Adipocyte (in vitro differentiated cells): ENCODE data around the gene CPT1A.

ENCODE experiments used
- DNase-seq: peaks from one replicate; pipeline ENCODE4 v3.0.0-alpha.2; 2015; ENCODE audit warnings: low read depth
- H3K27me3 ChIP-seq: replicated peaks from 2 replicates; pipeline ENCODE4 v1.7.0; 2013; ENCODE audit warnings: mild to moderate bottlenecking, low read length, moderate library complexity; ENCODE audit not compliant: control insufficient read depth, insufficient read depth
- H3K36me3 ChIP-seq: 2 replicates; pipeline ENCODE4 v1.7.0; 2013; ENCODE audit warnings: low read length, mild to moderate bottlenecking, moderate library complexity; ENCODE audit not compliant: control insufficient read depth, insufficient read depth, severe bottlenecking
- H3K4me1 ChIP-seq: 2 replicates; pipeline ENCODE4 v1.7.0; 2013; ENCODE audit warnings: mild to moderate bottlenecking, low read length, moderate library complexity; ENCODE audit not compliant: control insufficient read depth, insufficient read depth
- H3K4me3 ChIP-seq: 2 replicates; pipeline ENCODE4 v1.7.0; 2013; ENCODE audit warnings: mild to moderate bottlenecking, low read length, moderate library complexity
- H3K9ac ChIP-seq: 2 replicates; pipeline ENCODE4 v1.7.0; 2013; ENCODE audit warnings: mild to moderate bottlenecking, low read length, moderate library complexity
- H3K9me3 ChIP-seq: 2 replicates; pipeline ENCODE4 v1.7.0; 2013; ENCODE audit warnings: mild to moderate bottlenecking, low read length, moderate library complexity; ENCODE audit not compliant: control insufficient read depth

Gene CPT1A

DNA sequence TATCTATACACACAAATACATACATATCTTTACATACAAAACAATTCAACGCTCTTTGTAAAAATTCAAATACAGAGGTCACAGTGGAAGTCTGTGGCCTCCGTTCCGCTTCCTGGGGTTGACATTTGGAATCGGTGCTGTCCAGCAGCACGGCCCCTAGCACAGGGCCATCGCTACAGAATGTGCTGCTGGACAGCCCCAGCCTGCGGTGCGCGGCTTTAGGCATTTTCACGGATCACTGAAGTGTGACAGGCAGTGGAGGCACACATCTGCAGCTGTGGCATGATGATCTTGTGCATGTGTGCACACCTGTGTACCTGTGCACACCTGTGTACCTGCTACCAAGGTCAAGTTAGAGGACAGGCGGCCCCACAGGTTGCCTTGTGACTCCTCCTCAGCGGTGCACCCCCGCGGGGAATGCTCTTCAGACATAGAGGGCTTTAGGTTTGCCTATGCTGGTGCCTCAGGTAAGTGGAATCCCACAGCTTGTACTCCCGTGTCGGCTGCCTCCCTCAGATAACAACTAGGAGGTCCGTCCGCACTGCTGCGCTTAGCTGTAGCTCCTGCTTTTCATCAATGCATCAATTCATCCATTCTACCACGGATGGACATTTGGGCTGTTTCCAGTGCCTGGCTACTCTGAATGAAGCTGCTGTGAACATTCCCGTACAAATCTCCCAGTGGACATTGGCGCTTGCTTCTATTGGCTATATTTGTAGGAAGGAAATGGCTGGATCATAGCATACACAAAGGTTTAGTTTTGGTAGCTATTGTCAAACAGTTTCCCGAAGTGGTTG lies 127.5 kb downstream of the CPT1A start:
- H3K27me3 ChIP-seq, result peaks cover 84% of the 10 kb centered on the region
- no peak overlapping the region for H3K9ac ChIP-seq
- H3K4me3 ChIP-seq, result no peak overlapping the region
- H3K36me3 ChIP-seq, result no peaks in the 10 kb centered on the region
- DNase-seq, result no peak
- no peaks in the 10 kb centered on the region for H3K4me1 ChIP-seq
- H3K9me3 ChIP-seq, result peaks cover 28% of the 10 kb centered on the region

DNA sequence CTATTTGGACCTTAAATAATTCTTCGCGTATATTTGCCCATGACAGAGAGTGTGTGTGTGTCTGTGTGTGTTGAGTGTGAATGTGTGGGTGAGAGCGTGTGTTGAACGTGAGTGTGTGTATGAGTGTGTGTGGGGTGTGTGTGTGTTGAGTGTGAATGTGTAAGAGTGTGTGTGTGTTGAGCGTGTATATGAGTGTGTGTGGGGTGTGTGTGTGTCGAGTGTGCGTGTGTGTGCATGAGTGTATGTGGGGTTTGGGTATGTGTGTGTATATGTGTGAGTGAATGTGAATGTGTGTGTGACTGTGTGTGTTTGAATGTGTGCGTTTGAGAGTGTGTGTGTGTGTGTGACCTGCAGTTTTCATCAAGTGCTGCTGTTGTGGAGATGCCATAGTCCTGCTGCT lies 130.6 kb downstream of the CPT1A start:
- no peaks in the 10 kb centered on the region for H3K4me1 ChIP-seq
- H3K9me3 ChIP-seq, result peaks cover 3% of the 10 kb centered on the region
- H3K9ac ChIP-seq, result no peak overlapping the region
- no peak overlapping the region for H3K4me3 ChIP-seq
- DNase-seq, result no peak
- peaks cover 89% of the 10 kb centered on the region for H3K27me3 ChIP-seq
- H3K36me3 ChIP-seq, result no peaks in the 10 kb centered on the region

DNA sequence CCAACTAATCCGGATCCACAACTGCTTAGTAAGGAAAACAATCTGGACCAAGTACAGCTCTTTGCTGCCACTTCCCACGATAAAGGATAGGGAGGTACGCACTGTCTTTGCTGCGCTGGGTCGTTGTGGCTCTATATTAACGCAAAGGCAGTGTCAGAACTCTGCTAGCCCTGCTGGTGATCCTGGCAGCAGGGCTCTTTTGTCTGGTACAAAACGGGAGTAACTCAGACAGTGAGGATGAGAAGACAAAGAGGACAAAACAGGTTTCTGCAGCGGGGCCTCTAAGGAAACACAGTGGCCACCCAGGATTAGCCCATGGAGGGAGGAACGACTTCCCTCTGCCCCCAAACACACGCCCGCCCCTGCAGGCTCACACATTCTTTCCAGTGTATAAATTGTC lies 131.3 kb downstream of the CPT1A start:
- Histone ChIP-seq H3K36me3 (no peaks in the 10 kb centered on the region), H3K9me3 (no peaks in the 10 kb centered on the region), H3K9ac (no peak overlapping the region), H3K4me3 (no peak overlapping the region), H3K4me1 (no peaks in the 10 kb centered on the region), H3K27me3 (peaks cover 91% of the 10 kb centered on the region)
- no peak for DNase-seq

DNA sequence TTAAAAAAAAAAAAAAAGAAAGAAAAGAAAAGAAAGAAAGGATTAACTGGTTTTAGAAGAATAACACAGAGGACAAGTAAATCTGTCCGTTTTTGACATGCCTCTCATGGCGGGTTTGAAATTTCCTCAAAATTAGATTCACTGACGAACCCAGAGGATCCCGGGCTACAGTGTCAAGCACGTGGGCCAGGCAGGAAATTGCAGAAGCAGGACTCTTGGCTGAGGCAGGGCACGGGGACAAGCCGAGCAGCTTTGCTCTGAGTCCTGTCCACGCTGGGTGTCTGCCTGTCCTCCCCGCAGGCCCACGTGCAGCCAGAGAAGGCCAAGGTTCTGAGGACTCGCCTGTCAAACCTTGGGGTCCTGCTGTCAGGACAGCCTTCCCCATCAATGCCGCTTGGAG lies 132.7 kb downstream of the CPT1A start:
- DNase-seq, result no peak
- no peaks in the 10 kb centered on the region for H3K9me3 ChIP-seq
- H3K4me3 ChIP-seq, result no peak overlapping the region
- no peak overlapping the region for H3K9ac ChIP-seq
- no peaks in the 10 kb centered on the region for H3K36me3 ChIP-seq
- peaks cover 90% of the 10 kb centered on the region for H3K27me3 ChIP-seq
- H3K4me1 ChIP-seq, result no peaks in the 10 kb centered on the region

DNA sequence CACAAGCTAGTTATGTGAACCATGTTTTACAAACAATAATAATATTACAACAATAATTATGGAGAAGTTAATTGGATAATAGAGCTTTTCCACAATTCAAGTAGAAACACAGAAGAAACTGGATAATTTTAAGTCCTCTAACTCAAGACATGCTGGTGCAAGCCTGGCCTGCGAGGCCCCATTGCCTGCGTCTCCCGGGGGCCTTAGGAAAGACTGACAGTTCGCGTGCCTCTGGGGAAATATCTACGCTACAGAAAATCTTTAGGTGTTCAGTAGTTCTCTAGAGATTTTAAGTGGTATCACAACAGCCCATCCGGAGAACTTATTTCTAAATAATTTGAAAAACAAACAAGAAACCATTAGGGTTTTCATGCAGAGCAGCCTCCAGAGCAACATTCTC lies 134.2 kb downstream of the CPT1A start:
- Histone ChIP-seq H3K4me1 (no peaks in the 10 kb centered on the region), H3K9ac (no peak overlapping the region), H3K9me3 (no peaks in the 10 kb centered on the region), H3K27me3 (peaks cover 90% of the 10 kb centered on the region), H3K4me3 (no peak overlapping the region), H3K36me3 (no peaks in the 10 kb centered on the region)
- no peak for DNase-seq

DNA sequence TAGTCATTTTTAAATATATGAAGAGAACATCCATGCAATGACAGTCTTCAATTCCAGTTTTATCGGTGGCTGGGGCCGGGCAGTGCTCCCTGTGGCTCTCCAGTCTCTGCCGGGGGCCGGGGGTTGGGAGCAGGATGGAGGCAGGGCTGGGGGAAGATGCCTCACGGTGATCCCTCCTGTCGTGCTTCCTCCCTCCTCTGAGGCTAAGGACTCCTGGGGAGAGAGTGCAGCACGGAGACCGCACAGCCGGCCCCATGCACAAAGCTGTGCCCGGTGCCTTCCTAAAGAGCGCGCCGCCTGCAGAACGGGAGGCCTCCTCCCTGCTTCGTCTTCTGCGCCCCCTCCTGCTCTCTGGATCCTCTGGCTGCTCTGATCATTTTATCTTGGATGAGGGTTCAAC lies 136.8 kb downstream of the CPT1A start:
- H3K36me3 ChIP-seq, result no peaks in the 10 kb centered on the region
- DNase-seq, result no peak
- peaks cover 5% of the 10 kb centered on the region for H3K9me3 ChIP-seq
- no peak overlapping the region for H3K9ac ChIP-seq
- H3K4me1 ChIP-seq, result no peaks in the 10 kb centered on the region
- no peak overlapping the region for H3K4me3 ChIP-seq
- peaks cover 72% of the 10 kb centered on the region for H3K27me3 ChIP-seq
